IMR-90 (cell line): Measurements from ENCODE around the gene HS6ST3. TPM values are rescaled to one million over a fixed set of nuclear protein-coding genes. Genes with fewer than 3 reads are reported as not detected.

Experiments
- ATAC-seq: fragments of 200-7000 bp; cut with Tn5 transposase; 2 replicates; pipeline ENCODE4 v1.9.1; 2020; ENCODE audit warnings: low read depth, mild to moderate bottlenecking, moderate library complexity
- BruUV-seq: library from RNA; stranded (reverse); fragments of 400-500 nt; replicated peaks from 2 replicates; lab custom pipeline; 2021; lab: Mats Ljungman, UMichigan
- CTCF ChIA-PET: fragments of 300-600 bp; formaldehyde crosslinking; extraction: SDS; loops from one replicate; lab custom pipeline; 2021; ENCODE audit warnings: antibody characterized with exemption; lab: Yijun Ruan, JAX
- POLR2A ChIA-PET: fragments of 300-600 bp; sonication (Branson Sonifier 250); formaldehyde crosslinking; loops from one replicate; lab custom pipeline; 2022; ENCODE audit warnings: antibody characterized with exemption; ENCODE audit not compliant: unreplicated experiment; lab: Charles Lee
- DNase-seq: peaks from one replicate; pipeline ENCODE4 v3.0.0; 2013
- H2AFZ ChIP-seq: replicated peaks from 2 replicates; pipeline ENCODE3; 2013; ENCODE audit warnings: low read length, mild to moderate bottlenecking; ENCODE audit not compliant: poor library complexity
- H2AK5ac ChIP-seq: 2 replicates; pipeline ENCODE4 v1.6.1; 2013; ENCODE audit warnings: low read depth, low read length, inconsistent platforms
- H2AK9ac ChIP-seq: replicated peaks from 2 replicates; pipeline ENCODE3; 2013; ENCODE audit warnings: mild to moderate bottlenecking, low read depth, low read length, moderate library complexity; ENCODE audit not compliant: poor library complexity
- H2BK120ac ChIP-seq: 2 replicates; pipeline ENCODE4 v1.6.1; 2013; ENCODE audit warnings: low read depth, low read length, inconsistent platforms
- H2BK15ac ChIP-seq: 3 replicates; pipeline ENCODE4 v1.6.1; 2013; ENCODE audit warnings: low read depth, low read length, inconsistent platforms
- H2BK20ac ChIP-seq: 2 replicates; pipeline ENCODE4 v1.6.1; 2013; ENCODE audit warnings: low read depth, mild to moderate bottlenecking, inconsistent platforms, low read length, moderate library complexity
- H2BK5ac ChIP-seq: 2 replicates; pipeline ENCODE4 v1.6.1; 2013; ENCODE audit warnings: mild to moderate bottlenecking, low read depth, low read length, inconsistent platforms; ENCODE audit not compliant: poor library complexity, severe bottlenecking
- H3K14ac ChIP-seq: replicated peaks from 2 replicates; pipeline ENCODE4 v1.6.1; 2013; ENCODE audit warnings: low read depth, low read length, inconsistent platforms
- H3K18ac ChIP-seq: 2 replicates; pipeline ENCODE4 v1.6.1; 2013; ENCODE audit warnings: low read depth, low read length, control low read depth
- H3K23ac ChIP-seq: 2 replicates; pipeline ENCODE4 v1.6.1; 2013; ENCODE audit warnings: low read depth, low read length, inconsistent platforms
- H3K27ac ChIP-seq: 2 replicates; pipeline ENCODE4 v1.5.1; 2013; ENCODE audit warnings: mild to moderate bottlenecking, control low read depth, low read length; ENCODE audit not compliant: insufficient read depth
- H3K27me3 ChIP-seq: 2 replicates; pipeline ENCODE4 v1.6.1; 2013; ENCODE audit warnings: low read length; ENCODE audit not compliant: control insufficient read depth, insufficient read depth
- H3K36me3 ChIP-seq: 2 replicates; pipeline ENCODE4 v1.6.1; 2013; ENCODE audit warnings: low read length, mixed read lengths; ENCODE audit not compliant: control insufficient read depth, insufficient read depth
- H3K4ac ChIP-seq: 2 replicates; pipeline ENCODE4 v1.6.1; 2013; ENCODE audit warnings: low read depth, low read length, inconsistent platforms
- H3K4me1 ChIP-seq: 2 replicates; pipeline ENCODE4 v1.6.1; 2013; ENCODE audit warnings: low read length, mixed read lengths; ENCODE audit not compliant: control insufficient read depth, insufficient read depth
- H3K4me2 ChIP-seq: 2 replicates; pipeline ENCODE4 v1.6.1; 2013; ENCODE audit warnings: low read depth, mild to moderate bottlenecking, control low read depth, low read length, moderate library complexity
- H3K4me3 ChIP-seq: 2 replicates; pipeline ENCODE4 v1.5.1; 2013; ENCODE audit warnings: low read depth, mild to moderate bottlenecking, control low read depth, low read length, moderate library complexity; ENCODE audit not compliant: insufficient read depth
- H3K56ac ChIP-seq: 2 replicates; pipeline ENCODE4 v1.6.1; 2013; ENCODE audit warnings: low read length, inconsistent platforms; ENCODE audit not compliant: insufficient read depth; ENCODE audit errors: extremely low read depth
- H3K79me1 ChIP-seq, 2 experiments: 2 replicates each; pipeline ENCODE4 v1.6.1; 2013; ENCODE audit warnings: low read length in 2 of 2, inconsistent platforms in 1 of 2, low read depth in 1 of 2
- H3K9ac ChIP-seq: 2 replicates; pipeline ENCODE4 v1.6.1; 2013; ENCODE audit warnings: low read depth, low read length, control low read depth
- H3K9me1 ChIP-seq: 2 replicates; pipeline ENCODE4 v1.6.1; 2013; ENCODE audit warnings: low read length, inconsistent platforms; ENCODE audit not compliant: insufficient read depth
- H3K9me3 ChIP-seq: 2 replicates; pipeline ENCODE4 v1.6.1; 2013; ENCODE audit warnings: low read length; ENCODE audit not compliant: control insufficient read depth, insufficient read depth
- H4K20me1 ChIP-seq: 2 replicates; pipeline ENCODE4 v1.6.1; 2013; ENCODE audit warnings: low read length, inconsistent platforms; ENCODE audit not compliant: insufficient read depth
- H4K5ac ChIP-seq: 2 replicates; pipeline ENCODE4 v1.6.1; 2013; ENCODE audit warnings: mild to moderate bottlenecking, low read depth, low read length, control low read depth
- H4K8ac ChIP-seq, 2 experiments: 2 replicates each; pipeline ENCODE4 v1.6.1; 2013; ENCODE audit warnings: low read depth in 2 of 2, low read length in 2 of 2, control low read depth in 1 of 2, inconsistent platforms in 1 of 2
- H4K91ac ChIP-seq: 2 replicates; pipeline ENCODE4 v1.6.1; 2013; ENCODE audit warnings: low read depth, low read length, inconsistent platforms; ENCODE audit not compliant: insufficient read depth
- CEBPB ChIP-seq: IDR thresholded peaks from 2 replicates; pipeline ENCODE4 v1.6.1; 2012; ENCODE audit warnings: low read depth, low read length, improper control_type of control experiment
- MAZ ChIP-seq: IDR thresholded peaks from 2 replicates; pipeline ENCODE4 v1.6.1; 2012; ENCODE audit warnings: low read depth, mild to moderate bottlenecking, low read length, improper control_type of control experiment, moderate library complexity, borderline replicate concordance
- NFE2L2 ChIP-seq: fragments of 150-350 bp; IDR thresholded peaks from 2 replicates; pipeline ENCODE4 v1.6.1; 2016; ENCODE audit warnings: low read depth, mild to moderate bottlenecking, low read length
- RAD21 ChIP-seq: IDR thresholded peaks from 2 replicates; pipeline ENCODE4 v1.6.1; 2012; ENCODE audit warnings: low read length, improper control_type of control experiment
- RCOR1 ChIP-seq: IDR thresholded peaks from 2 replicates; pipeline ENCODE4 v1.6.1; 2012; ENCODE audit warnings: mild to moderate bottlenecking, low read length, improper control_type of control experiment; ENCODE audit not compliant: insufficient replicate concordance
- RFX5 ChIP-seq: IDR thresholded peaks from 2 replicates; pipeline ENCODE4 v1.8.0; 2012; ENCODE audit warnings: low read depth, mild to moderate bottlenecking, low read length, moderate library complexity
- WGBS, 2 experiments: methylation state at CpG; one replicate each; pipeline versions ENCODE4 v1.1.5 to v1.1.7; 2013; ENCODE audit warnings: missing lambda C conversion rate in 2 of 2; ENCODE audit not compliant: insufficient read length in 1 of 2; ENCODE audit errors: extremely low coverage in 2 of 2; 5-methylcytosine and 5-hydroxymethylcytosine counted together
- dilution Hi-C: fragments of 300-500 bp; cut with HindIII; formaldehyde crosslinking; loops from one replicate; pipeline ENCODE4 v1.14.3; 2018; ENCODE audit warnings: low sequenced_read_pairs; ENCODE audit not compliant: unreplicated experiment
- in situ Hi-C: fragments of 300-500 bp; cut with MboI; formaldehyde crosslinking; loops from 3 replicates; pipeline ENCODE4 v1.14.3; 2019; ENCODE audit warnings: low sequenced_read_pairs, inconsistent platforms, mixed read lengths
- intact Hi-C: fragments of 100-400 bp; cut with micrococcal nuclease; formaldehyde crosslinking; loops from 2 replicates; pipeline ENCODE4 v1.10.0; 2022
- polyA plus RNA-seq, 3 experiments: library from polyadenylated mRNA; depleted of rRNA; stranded (reverse); fragments of >200 nt; gene quantifications; 2 replicates each; pipeline ENCODE4 v1.2.3, GENCODE V29; 2012; ENCODE audit warnings: low replicate concordance in 1 of 3
- total RNA-seq: library from RNA; depleted of rRNA; stranded (reverse); fragments of >200 nt; gene quantifications from 2 replicates; pipeline ENCODE4 v1.2.3, GENCODE V29; 2012
- TF ChIP-seq, protein P1 (sequence below): fragments of 150-350 bp; IDR thresholded peaks from 2 replicates; pipeline ENCODE4 v1.6.1; 2017; ENCODE audit warnings: mild to moderate bottlenecking, antibody characterized with exemption, low read length, low read depth

The HS6ST3 gene
- total and polyA plus RNA-seq, 2 of the 4 experiments (the other 2 are of a cell fraction): not detected

- no peak for DNase-seq
- ChIA-PET POLR2A (no interaction called here), CTCF (interaction anchor here (0.7 kb wide), 1 partner anchor 43 kb away, joined by 3 read pairs; no protein-coding TSS in a partner anchor)
- no TSS peak for BruUV-seq
- intact Hi-C loops: no loop called here
- Histone ChIP-seq H4K20me1 (no peaks in the 10 kb centered on the region), H3K18ac (no peak overlapping the region), H3K4me2 (no peak overlapping the region), H3K9me1 (no peaks in the 10 kb centered on the region), H3K23ac (no peak overlapping the region), H3K79me1 (no peaks in the 10 kb centered on the region), H3K27me3 (no peaks in the 10 kb centered on the region), H3K4me1 (no peaks in the 10 kb centered on the region), H2AK9ac (no peak overlapping the region), H3K14ac (no peak overlapping the region), H4K91ac (no peak overlapping the region), H3K4ac (no peak overlapping the region), H3K36me3 (no peaks in the 10 kb centered on the region), H2BK20ac (no peak overlapping the region), H4K5ac (no peak overlapping the region), H3K56ac (no peak overlapping the region), H2AK5ac (no peak overlapping the region), H3K27ac (no peak overlapping the region), H4K8ac (no peak overlapping the region), H3K9ac (no peak overlapping the region), H2BK15ac (no peak overlapping the region), H2BK120ac (no peak overlapping the region), H3K9me3 (peaks cover 3% of the 10 kb centered on the region; the same call in 1 of the 2 replicates), H3K4me3 (no peak overlapping the region), H2AFZ (no peak overlapping the region), H2BK5ac (no peak overlapping the region)
- TF ChIP-seq, protein P1, sequence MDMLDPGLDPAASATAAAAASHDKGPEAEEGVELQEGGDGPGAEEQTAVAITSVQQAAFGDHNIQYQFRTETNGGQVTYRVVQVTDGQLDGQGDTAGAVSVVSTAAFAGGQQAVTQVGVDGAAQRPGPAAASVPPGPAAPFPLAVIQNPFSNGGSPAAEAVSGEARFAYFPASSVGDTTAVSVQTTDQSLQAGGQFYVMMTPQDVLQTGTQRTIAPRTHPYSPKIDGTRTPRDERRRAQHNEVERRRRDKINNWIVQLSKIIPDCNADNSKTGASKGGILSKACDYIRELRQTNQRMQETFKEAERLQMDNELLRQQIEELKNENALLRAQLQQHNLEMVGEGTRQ: no peak
- TF ChIP-seq CEBPB (no peak), RFX5 (no peak), MAZ (no peak), NFE2L2 (no peak), RAD21 (no peak), RCOR1 (no peak)
- dilution Hi-C loops: no loop called here
- no peak for ATAC-seq
- no CpG with 5 or more reads among the region's 2 CpGs for WGBS, 2 experiments
- in situ Hi-C loops: no loop called here
Measured at GRCh38 chr13:96491103-96491502, 401.2 kb downstream of the HS6ST3 start.
